Small intestine (tissue), 7 donors: ENCODE measurements around the gene MYH11. TPM values are rescaled to one million over a fixed set of nuclear protein-coding genes. Genes with fewer than 3 reads are reported as not detected.
"Not testable (repeated sequence)": the region's sequence is repeated elsewhere in the genome, so short reads cannot be mapped to it uniquely, and the experiment has no call there.

Source experiments
- DNase-seq, 2 donors: peaks; one replicate each; pipeline versions ENCODE4 v3.0.0 to v3.0.0-alpha.2; 2013
- FAIRE-seq: peaks from 2 replicates; lab custom pipeline; 2012; peaks lifted over from hg19 to GRCh38; lab: Jason Lieb, UNC
- H3K27ac ChIP-seq, 3 donors: one replicate each; pipeline ENCODE4 v1.5.1; 2013; ENCODE audit warnings: low read length in 2 of 3, mild to moderate bottlenecking in 2 of 3, control low read depth in 1 of 3, inconsistent platforms in 1 of 3, low read depth in 1 of 3, moderate library complexity in 1 of 3
- H3K27me3 ChIP-seq, 3 donors: one replicate each; pipeline ENCODE4 v1.6.1; 2013; ENCODE audit warnings: low read length in 3 of 3, inconsistent platforms in 1 of 3; ENCODE audit not compliant: control insufficient read depth in 3 of 3, insufficient read depth in 3 of 3
- H3K36me3 ChIP-seq, 3 donors: one replicate each; pipeline ENCODE4 v1.6.1; 2013; ENCODE audit warnings: low read length in 3 of 3, inconsistent platforms in 1 of 3, low read depth in 1 of 3, mild to moderate bottlenecking in 1 of 3, moderate library complexity in 1 of 3; ENCODE audit not compliant: control insufficient read depth in 3 of 3, insufficient read depth in 2 of 3
- H3K4me1 ChIP-seq, 3 donors: one replicate each; pipeline ENCODE4 v1.6.1; 2013; ENCODE audit warnings: low read length in 2 of 3, inconsistent platforms in 1 of 3, low read depth in 1 of 3, mild to moderate bottlenecking in 1 of 3, moderate library complexity in 1 of 3; ENCODE audit not compliant: control insufficient read depth in 3 of 3, insufficient read depth in 2 of 3
- H3K4me3 ChIP-seq, 3 donors: one replicate each; pipeline ENCODE4 v1.5.1; 2013; ENCODE audit warnings: low read length in 3 of 3, control low read depth in 1 of 3, inconsistent platforms in 1 of 3, low read depth in 1 of 3, mild to moderate bottlenecking in 1 of 3, moderate library complexity in 1 of 3
- H3K9me3 ChIP-seq, 2 donors: one replicate each; pipeline ENCODE4 v1.6.1; 2013; ENCODE audit warnings: low read depth in 1 of 2, low read length in 1 of 2; ENCODE audit not compliant: control insufficient read depth in 2 of 2, insufficient read depth in 1 of 2
- WGBS, 3 donors: extraction: QIAGEN DNeasy Blood & Tissue Kit; methylation state at CpG; one replicate each; pipeline ENCODE4 v1.1.7; 2013; 5-methylcytosine and 5-hydroxymethylcytosine counted together
- polyA plus RNA-seq, 4 donors: library from polyadenylated mRNA; stranded (reverse) in 3 of 4; unstranded in 1 of 4; fragments of 200-250 nt in 3 of 4; fragments of 120-200 nt in 1 of 4; gene quantifications; one replicate each; pipeline versions ENCODE4 v1.2.1 to v1.2.3, GENCODE V29; 2013
- donor health status: healthy with polysubstance abuse.
- donor health status: control.
- donor health status: control.
- donor health status: Bipolar disorder and iron deficiency.
- donor health status: healthy.

Gene MYH11
- polyA plus RNA-seq, 4 donors = 3.4 to 89.6 (median 22.3) TPM

DNA sequence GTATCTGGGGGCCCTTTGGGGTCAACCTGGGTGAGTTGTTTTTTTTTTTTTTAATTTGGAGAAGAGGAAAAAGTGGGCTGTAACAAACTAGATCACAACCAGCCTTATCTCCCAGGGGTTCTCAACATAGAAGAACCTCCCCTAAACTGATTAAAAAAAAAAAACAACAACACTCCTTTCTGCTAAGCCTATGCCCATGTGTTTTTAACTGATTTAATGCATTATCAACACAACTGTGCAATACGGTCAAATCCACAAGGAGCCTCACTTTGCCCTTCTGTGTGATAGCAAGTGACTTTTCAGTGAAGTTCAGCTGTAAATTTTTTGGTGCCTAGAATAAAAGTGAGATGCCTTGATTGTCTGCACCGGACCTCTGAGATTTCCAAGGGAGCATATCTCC lies 646 bp downstream of the MYH11 start:
- Histone ChIP-seq H3K4me1 (no peaks in the 10 kb centered on the region), H3K4me3 (peak overlapping the region in 1 of 3 donors; percentile 45), H3K36me3 (no peaks in the 10 kb centered on the region), H3K27me3 (peaks cover 11 to 29% (median 15%) of the 10 kb centered on the region in 3 donors), H3K9me3 (no peaks in the 10 kb centered on the region), H3K27ac (peak overlapping the region in 2 of 3 donors; percentile 1 to 38)
- WGBS, 3 donors = 44 to 54% (median 45%) methylated on average over 2 of the region's 2 CpGs
- FAIRE-seq (no peak), DNase-seq (no peak)

DNA sequence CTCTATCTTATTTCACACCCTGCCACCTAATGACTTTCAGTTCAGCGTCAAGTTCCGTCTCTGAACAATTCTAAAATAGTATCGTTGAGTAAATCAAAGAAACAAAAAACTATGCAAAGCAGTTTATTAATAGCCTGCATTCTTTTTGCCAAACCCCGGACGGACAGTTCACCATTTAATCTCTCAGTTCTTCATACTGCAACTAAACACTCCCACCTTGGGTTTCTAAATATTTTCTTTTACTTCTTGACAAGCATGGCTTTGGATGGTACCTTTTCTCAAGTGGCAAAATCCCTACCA lies 1.2 kb downstream of the MYH11 start:
- H3K27me3 ChIP-seq = peaks cover 11 to 29% (median 15%) of the 10 kb centered on the region in 3 donors
- H3K36me3 ChIP-seq = no peaks in the 10 kb centered on the region
- 49 to 61% (median 54%) methylated on average over 5 of the region's 5 CpGs for WGBS, 3 donors
- H3K27ac ChIP-seq = peak overlapping the region in 2 of 3 donors; percentile 38 to 64
- DNase-seq = no peak
- no peak for FAIRE-seq
- H3K4me1 ChIP-seq = no peaks in the 10 kb centered on the region
- no peaks in the 10 kb centered on the region for H3K9me3 ChIP-seq
- H3K4me3 ChIP-seq = peak overlapping the region in 1 of 3 donors; percentile 45

GRCh38 chr16:15854906-15855703 lies 1.7 kb downstream of the MYH11 start:
- Histone ChIP-seq H3K27ac (peak overlapping the region in 2 of 3 donors; percentile 38 to 64), H3K27me3 (peaks cover 11 to 29% (median 15%) of the 10 kb centered on the region in 3 donors), H3K36me3 (no peaks in the 10 kb centered on the region), H3K9me3 (no peaks in the 10 kb centered on the region), H3K4me3 (peak overlapping the region in 1 of 3 donors; percentile 45), H3K4me1 (no peaks in the 10 kb centered on the region)
- FAIRE-seq = no peak
- 59 to 70% (median 66%) methylated on average over 15 of the region's 15 CpGs for WGBS, 3 donors
- DNase-seq = no peak

- 24 to 44% (median 41%) methylated on average over 3 of the region's 3 CpGs for WGBS, 3 donors
- no peaks in the 10 kb centered on the region for H3K36me3 ChIP-seq
- no peaks in the 10 kb centered on the region for H3K9me3 ChIP-seq
- H3K27ac ChIP-seq = peak overlapping the region in 2 of 3 donors; percentile 32 to 37
- peak overlapping the region in 1 of 3 donors; percentile 45 for H3K4me3 ChIP-seq
- peaks cover 11 to 29% (median 15%) of the 10 kb centered on the region in 3 donors for H3K27me3 ChIP-seq
- no peak for FAIRE-seq
- no peak for DNase-seq
- no peaks in the 10 kb centered on the region for H3K4me1 ChIP-seq
Observed at GRCh38 chr16:15854061-15854460, 2.8 kb downstream of the MYH11 start.

- Histone ChIP-seq H3K36me3 (no peaks in the 10 kb centered on the region), H3K9me3 (no peaks in the 10 kb centered on the region), H3K4me1 (no peaks in the 10 kb centered on the region), H3K27ac (peak overlapping the region in 2 of 3 donors; percentile 21 to 51), H3K4me3 (peak overlapping the region in 1 of 3 donors; percentile 19), H3K27me3 (peaks cover 11 to 26% (median 11%) of the 10 kb centered on the region in 3 donors)
- DNase-seq (no peak), FAIRE-seq (no peak)
- WGBS, 3 donors = 77 to 91% (median 78%) methylated on average over 4 of the region's 4 CpGs
Observed at GRCh38 chr16:15853021-15853420, 3.8 kb downstream of the MYH11 start.

GRCh38 chr16:15850555-15850954 lies 6.3 kb downstream of the MYH11 start:
- 85 to 93% (median 91%) methylated on average over 6 of the region's 6 CpGs for WGBS, 3 donors
- H3K27me3 ChIP-seq, H3K36me3 ChIP-seq, H3K27ac ChIP-seq, H3K4me1 ChIP-seq, H3K9me3 ChIP-seq, DNase-seq, H3K4me3 ChIP-seq, FAIRE-seq: not testable (repeated sequence)

DNA sequence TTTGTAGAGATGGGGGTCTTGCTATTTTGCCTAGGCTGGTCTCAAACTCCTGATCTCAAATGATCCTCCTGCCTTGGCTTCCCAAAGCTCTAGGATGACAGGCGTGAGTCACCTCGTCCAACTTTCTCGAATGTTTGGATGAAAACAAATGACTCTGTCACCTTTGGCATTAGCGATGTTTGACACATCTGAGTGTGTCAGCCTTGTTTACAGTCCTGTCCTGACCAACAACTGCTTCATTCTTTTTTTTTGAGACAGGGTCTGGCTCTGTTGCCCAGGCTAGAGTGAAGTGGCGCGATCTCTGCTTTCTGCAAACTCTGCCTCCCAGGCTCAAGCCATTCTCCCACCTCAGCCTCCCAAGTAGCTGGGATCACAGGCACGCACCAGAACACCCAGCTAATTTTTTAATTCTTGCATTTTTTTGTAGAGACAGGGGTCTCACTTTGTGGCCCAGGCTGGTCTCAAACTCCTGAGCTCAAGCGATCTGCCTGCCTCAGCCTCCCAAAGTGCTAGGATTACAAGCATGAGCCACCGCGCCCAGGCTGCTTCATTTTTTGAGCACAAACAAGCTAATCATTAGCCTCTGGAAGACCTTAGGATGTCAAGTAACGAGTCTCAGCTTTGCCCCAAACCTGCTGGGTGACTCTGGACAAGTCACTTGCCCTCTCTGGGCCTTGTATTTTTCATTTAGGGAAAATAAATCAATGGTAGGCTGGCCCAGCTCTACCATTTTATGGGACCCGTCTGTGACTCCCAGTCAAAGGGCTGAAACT lies 7.4 kb downstream of the MYH11 start:
- FAIRE-seq = no peak
- Histone ChIP-seq H3K27ac (no peak overlapping the region), H3K36me3 (no peaks in the 10 kb centered on the region), H3K27me3 (no peaks in the 10 kb centered on the region), H3K4me1 (no peaks in the 10 kb centered on the region), H3K4me3 (no peak overlapping the region), H3K9me3 (no peaks in the 10 kb centered on the region)
- WGBS, 3 donors = 67 to 72% (median 70%) methylated on average over 12 of the region's 12 CpGs
- no peak for DNase-seq

DNA sequence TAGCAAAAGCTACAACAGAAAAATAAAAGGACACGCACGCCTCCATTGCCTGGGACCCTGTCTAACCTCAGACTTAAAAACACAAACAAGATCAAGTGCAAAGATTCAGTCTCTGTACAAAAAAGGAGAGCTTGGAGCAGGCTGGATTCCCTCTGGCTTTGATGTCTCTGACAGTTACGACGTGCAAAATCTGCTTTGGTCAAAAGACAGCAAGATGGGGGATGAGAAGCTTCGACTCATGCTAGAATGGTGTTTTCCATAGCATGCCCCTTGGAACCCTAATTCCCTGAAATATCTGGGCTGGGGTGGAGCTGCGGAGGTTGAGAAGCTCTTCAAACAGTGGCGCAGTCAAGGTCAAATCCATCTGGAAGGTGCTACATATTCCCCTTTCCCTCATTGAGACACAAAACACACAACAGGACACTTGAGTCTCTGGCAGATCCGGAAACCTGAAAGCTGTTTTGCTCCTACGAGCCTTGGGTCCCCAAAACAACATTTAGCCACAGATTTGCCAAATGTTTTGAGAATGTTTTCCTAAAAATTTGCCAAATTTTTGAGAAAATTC lies 9.1 kb downstream of the MYH11 start:
- Histone ChIP-seq H3K9me3 (no peaks in the 10 kb centered on the region), H3K27me3 (no peaks in the 10 kb centered on the region), H3K4me3 (no peak overlapping the region), H3K27ac (no peak overlapping the region), H3K36me3 (no peaks in the 10 kb centered on the region), H3K4me1 (no peaks in the 10 kb centered on the region)
- DNase-seq (no peak), FAIRE-seq (no peak)
- 61 to 79% (median 71%) methylated on average over 9 of the region's 9 CpGs for WGBS, 3 donors
